NK-92 (cell line): ENCODE results near the gene SENP5.
"Not testable (repeated sequence)": the region's sequence is repeated elsewhere in the genome, so short reads cannot be mapped to it uniquely, and the experiment has no call there.

ENCODE experiments used
- DNase-seq: peaks from one replicate; lab custom pipeline; 2025; ENCODE audit not compliant: unreplicated experiment; lab: John Stamatoyannopoulos, UW

The SENP5 gene, protein sequence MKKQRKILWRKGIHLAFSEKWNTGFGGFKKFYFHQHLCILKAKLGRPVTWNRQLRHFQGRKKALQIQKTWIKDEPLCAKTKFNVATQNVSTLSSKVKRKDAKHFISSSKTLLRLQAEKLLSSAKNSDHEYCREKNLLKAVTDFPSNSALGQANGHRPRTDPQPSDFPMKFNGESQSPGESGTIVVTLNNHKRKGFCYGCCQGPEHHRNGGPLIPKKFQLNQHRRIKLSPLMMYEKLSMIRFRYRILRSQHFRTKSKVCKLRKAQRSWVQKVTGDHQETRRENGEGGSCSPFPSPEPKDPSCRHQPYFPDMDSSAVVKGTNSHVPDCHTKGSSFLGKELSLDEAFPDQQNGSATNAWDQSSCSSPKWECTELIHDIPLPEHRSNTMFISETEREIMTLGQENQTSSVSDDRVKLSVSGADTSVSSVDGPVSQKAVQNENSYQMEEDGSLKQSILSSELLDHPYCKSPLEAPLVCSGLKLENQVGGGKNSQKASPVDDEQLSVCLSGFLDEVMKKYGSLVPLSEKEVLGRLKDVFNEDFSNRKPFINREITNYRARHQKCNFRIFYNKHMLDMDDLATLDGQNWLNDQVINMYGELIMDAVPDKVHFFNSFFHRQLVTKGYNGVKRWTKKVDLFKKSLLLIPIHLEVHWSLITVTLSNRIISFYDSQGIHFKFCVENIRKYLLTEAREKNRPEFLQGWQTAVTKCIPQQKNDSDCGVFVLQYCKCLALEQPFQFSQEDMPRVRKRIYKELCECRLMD

DNA sequence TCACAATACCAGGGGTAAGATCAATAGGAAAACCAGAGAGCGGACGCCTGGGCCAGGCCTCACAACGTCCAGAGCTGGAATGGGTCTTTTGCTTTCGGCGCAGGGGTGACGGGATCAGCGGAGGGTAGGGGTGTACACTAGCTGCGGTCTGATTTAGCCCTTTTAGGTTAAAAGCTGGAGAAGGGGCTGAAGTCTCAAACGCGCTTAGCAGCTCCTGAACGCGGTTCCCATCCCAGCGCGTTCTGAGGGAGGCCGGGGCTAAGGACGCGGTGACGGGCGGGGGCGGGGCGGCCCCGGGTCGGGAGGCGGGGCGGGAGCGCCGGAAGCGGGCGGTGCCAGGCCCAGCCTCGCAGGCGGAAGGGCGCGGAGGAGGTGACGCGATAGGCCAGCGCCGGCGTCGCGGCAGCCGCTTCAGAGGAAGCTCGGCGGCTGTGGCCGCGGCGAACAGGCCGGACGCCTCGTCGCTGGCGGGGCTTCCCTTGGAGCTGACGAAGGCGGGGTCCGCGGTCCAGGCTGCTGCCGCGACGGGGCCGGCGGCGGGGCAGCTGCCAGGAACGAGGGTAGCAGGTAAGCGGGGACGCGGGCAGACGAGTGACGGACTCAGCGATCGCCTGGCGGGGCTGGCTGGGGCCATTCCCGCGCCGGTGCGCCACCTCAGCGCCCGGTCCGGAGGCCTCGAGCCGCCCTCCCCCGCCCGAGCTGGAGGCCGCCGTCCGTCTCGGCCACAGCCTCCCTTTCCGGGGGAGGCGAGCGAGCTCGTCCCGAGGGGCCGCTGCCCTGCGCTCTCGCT lies at the start of gene SENP5:
SENP5 (plus strand) TSS at position 414 of the 790 bp plus-strand sequence. CDS start 17,262 bp downstream, outside the sequence.
- peak; percentile 28 for DNase-seq

DNA sequence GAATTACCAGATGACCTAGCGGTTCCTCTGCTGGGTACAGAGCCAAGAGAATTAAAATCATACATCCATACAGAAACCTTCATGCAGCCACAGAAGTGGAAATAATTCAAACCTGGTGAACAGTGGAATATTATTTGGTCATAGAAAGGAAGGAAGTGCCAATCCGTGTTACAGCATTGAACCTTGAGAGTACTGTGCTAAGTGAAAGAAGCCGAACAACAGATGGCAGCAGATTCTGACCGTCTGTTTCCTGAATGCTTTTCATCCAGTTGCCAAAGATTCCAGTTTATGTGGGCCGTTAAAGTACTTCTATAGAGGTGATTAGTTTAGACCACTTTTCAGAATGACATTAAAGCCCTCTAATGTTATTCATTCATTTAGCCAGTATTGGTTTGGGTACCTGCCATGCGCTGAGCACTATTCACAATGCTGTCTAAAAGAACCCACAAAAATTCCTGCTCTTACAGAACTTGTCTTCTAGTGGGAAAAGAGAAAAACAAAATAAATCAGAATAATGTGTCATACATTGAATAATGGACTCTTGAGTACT lies 45.8 kb upstream of the SENP5 start:
- DNase-seq, result no peak

DNA sequence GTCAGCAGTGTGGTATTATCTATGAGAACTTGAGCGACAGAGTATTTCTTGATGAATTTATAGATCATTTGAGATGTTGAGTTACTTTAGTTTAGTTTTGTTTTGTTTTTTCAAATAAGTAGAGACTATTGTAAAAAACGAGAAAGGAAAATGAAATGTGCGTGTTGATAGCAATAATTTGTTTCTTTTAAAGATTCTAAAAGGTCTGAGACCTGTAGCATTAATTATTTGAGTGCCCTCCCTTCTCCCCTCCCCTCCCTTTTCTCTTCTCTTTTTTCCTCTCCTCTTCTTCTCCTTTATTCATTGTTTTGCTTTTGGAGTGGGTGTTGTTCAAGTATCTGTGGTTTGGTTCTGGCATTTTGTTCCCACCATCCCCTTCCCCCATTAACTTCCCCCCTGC lies 38.1 kb upstream of the SENP5 start:
- DNase-seq, result not testable (repeated sequence)

DNA sequence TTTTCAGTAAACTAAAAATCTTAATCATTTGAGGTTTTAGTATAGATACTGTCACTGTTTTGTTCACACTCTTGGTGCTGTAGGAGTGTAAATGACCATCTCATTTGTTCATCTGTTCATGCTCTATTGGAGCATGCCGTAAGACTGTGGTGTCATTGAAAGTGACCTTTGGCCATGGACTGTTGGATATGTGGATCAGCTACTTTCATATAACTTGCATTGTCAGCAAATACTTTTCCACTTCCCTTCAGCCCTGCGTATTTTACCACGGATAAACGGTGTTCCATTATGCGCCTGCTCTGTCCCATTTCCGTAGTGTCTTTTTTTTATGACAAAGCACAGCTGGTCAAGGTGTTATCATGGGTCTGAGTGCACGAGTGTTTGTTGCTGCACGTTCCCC lies 32.6 kb upstream of the SENP5 start:
- DNase-seq, result no peak

DNA sequence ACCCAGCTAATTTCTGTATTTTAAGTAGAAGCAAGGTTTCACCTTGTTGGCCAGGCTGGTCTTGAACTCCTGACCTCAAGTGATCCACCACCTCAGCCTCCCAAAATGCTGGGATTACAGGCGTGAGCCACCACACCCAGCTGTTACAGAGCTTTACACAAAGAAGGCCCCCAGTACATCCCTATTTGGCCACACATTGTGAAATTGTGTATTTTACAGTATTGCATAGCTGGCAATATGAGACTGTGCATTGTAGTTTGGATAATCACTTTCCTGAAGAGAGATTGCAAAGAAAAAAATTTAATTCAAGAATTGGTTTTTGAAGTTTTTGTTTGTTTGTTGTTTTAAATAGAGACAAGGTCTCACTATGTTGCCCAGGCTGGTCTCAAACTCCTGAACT lies 31.1 kb upstream of the SENP5 start:
- DNase-seq, result not testable (repeated sequence)

DNA sequence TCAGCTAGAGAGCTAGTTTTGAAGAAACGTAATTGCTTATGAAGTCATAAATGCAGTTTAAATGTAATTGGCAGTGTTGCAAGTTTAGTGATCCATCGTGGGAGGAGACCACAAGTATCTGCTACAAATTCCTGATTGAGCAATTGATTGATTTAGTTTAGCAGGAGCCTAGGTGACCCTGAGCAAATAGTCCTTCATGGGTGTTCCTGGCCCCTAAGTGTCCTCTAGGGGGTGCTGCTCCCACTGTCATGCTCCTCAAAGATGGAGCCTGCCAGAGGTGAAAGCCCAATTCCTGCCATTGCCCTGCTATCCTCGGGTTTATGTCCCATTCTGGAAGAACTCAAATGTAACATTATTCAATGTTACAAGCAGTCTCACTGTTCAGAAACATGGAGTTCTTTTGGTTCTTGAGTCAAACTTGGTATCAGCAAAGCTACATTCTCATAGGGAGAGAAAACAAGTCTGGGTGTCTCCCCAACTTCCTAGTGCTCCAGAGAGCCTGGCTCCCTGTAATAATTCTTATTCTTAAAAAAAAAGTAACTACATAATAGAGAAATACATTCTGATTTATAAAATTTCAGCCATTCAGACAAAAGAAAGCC lies 29.8 kb upstream of the SENP5 start:
- DNase-seq, result no peak

DNA sequence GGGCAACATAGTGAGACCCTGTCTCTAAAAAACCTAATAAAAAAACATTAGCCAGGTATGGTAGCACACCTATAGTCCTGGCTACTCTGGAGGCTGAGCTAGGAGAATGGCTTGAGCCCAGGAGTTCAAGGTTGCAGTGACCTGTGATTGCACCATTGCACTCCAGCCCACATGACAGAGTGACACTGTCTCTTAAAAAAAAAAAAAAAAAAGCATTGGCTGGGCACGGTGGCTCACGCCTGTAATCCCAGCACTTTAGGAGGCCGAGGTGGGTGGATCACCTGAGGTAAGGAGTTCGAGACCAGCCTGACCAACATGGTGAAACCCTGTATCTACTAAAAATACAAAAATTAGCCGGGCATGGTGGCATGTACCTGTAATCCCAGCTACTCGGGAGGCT lies 28.4 kb upstream of the SENP5 start:
- DNase-seq, result not testable (repeated sequence)

DNA sequence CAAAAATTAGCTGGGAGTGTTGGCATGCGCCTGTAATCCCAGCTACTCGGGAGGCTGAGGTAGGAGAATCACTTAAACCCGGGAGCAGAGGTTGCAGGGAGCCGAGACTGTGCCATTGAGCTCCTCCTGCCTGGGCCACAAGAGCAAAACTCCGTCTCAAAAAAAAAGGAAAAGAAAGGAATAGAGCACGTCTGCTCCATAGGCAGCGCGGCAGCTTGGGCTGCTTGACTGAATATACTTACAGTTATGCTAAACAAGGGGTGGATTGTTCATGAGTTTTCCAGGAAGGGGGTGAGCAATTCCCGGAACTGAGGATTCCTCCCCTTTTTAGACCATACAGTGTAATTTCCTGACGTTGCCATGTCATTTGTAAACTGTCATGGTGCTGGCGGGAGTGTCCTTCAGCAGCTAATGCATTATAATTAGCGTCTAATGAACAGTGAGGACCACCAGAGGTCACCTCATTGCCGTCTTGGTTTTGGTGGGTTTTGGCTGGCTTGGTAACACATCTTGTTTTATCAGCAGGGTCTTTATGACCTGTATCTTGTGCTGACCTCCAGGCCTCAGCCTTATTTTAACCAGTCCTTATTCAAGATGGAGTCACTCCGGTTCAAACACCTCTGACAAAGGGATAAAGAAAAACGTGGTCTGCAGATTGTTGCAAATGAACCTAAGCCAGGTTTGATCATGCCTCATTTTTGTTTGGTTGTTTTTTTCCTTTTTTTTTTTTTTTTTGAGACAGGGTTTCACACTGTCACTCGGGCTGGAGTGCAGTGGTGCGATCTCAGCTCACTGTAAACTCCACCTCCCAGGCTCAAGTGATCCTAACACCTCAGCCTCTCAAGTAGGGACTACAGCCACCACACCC lies 24.9 kb upstream of the SENP5 start:
- DNase-seq, result no peak

DNA sequence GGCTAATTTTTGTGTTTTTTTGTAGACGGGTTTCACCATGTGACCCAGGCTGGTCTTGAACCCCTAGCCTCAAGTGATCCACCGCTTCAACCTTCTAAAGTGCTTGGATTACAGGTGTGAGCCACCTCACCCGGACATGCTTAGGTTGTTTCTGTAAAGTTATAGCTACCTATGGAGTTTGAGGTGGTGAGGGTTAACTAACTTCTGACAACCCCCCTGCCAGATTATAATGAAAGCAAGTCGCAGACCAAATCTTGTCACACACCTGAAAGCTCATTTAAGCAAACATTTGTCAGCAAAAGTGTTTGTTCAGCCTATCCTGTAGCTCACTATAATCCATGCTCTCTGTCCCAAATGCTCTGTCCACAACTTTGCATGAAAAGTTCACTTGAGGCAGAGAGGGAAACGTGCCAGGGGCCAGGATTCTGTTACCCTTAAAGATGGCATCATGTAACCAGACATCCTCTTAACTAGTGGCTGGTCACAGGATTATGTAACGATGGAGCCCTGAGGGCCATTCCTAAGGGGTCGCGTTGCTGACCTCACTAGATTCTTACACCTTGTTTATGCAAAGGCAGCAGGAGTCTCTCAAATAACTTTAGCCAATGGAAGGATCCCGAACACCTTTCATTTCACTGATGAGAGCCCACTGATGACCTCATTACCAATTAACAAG lies 24.1 kb upstream of the SENP5 start:
- DNase-seq, result no peak

DNA sequence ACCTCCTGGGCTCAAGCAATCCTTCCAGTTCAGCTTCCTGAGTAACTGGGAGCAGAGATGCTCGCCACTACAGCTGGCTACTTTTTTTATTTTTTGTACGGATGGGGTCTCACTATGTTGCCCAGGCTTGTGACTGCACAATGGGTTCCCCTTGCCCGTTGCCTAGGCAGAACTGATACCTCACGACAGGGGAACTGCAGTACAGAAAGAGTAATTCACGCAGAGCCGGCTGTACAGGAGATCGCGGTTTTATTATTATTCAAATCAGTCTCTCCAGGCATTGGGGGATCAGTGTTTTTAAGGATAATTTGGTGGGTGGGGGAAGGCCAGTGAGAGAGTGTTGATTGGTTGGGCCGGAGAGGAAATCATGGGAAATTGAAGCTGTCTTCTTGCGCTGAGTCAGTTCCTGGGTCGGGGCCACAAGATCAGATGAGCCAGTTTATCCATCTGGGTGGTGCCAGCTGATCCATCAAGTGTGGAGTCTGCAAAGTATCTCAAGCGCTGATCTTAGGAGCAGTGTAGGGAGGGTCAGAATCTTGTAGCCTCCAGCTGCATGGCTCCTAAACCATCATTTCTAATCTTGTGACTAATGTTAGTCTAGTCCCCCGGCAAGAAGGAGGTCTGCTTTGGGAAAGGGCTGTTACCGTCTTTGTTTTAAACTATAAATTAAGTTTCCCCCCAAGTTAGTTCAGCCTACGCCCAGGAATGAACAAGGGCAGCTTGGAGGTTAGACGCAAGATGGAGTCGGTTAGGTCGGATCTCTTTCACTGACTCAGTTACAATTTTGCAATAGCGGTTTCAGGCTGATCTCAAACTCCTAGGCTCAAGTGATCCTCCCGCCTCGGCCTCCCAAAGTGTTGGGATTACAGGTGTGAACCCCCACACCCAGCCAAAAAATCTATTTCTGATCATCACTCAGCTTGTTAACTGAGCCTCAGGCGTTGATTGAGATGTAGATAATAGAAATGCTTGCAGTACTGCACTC lies 23.2 kb upstream of the SENP5 start:
- DNase-seq, result not testable (repeated sequence)

DNA sequence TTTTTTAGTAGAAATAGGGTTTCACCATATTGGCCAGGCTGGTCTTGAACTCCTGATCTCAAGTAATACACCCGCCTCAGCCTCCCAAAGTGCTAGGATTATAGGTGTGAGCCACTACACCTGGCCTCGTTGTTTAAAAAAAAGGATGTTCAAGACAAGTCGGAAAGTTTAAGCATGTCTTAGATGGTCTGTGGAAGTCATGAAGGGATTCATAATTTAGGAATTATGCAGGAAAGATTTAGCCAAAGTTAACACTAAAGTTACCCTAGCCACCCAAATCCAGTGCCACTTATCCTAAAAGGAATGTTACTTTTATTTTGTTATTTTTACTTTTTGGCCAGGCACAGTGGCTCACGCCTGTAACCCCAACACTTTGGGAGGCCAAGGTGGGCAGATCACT lies 19.3 kb upstream of the SENP5 start:
- not testable (repeated sequence) for DNase-seq

DNA sequence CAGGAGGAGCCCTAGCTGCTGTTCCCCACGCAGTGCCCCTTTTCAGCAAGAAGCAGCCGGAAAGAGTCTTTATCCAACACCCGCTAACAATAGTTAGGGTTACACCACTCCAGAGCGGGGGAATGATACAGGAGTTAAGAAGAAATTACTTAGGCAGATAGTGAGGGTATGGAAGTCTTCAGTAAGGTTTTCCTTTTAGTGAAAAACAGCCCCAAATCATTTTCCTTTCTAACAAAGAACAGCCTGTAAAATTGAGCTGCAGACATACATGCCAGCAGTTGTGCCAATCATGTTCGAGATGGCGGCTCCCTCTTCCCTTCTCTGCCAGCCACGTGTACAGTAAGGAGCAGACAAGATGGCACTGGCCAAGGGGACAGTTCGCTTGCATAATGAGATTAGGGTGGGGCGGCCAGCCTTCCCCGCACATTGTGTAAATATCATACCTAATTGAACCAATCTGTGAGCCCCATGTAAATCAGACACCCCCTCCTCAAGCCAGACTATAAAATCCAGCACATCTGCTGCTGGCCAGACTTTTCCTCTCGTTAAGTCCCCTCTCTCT lies 18.5 kb upstream of the SENP5 start:
- no peak for DNase-seq

DNA sequence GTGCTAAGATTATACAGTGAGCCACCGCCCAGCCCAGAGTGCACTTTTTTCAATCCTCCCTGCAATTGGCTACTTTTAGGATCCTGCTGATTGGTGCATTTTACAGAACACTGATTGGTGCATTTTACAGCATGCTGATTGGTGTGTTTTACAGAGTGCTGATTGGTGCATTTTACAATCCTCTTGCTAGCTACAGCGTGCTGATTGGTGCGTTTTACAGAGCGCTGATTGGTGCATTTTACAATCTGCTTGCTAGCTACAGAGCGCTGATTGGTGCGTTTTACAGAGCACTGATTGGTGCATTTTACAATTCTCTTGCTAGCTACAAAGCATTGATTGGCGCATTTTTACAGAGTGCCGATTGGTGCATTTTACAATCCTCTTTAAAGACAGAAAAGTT lies 4.7 kb upstream of the SENP5 start:
- DNase-seq, result not testable (repeated sequence)

DNA sequence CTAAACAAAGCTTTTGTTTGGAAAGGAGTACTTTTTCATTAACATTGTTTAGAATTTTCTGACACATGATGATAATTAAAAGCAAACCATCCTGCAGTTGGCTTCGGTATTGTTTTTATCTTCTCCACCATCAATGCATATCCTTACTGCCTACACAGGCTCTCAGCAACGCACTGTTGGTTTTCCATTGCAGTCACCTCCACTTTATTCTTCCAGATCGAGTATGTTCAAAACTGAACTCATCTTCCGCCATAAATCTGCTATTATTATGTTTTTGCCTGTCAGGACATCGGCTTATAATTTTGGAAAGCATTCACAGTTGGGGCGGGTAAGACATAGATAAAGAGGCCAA lies 589 bp upstream of the SENP5 start:
- no peak for DNase-seq

DNA sequence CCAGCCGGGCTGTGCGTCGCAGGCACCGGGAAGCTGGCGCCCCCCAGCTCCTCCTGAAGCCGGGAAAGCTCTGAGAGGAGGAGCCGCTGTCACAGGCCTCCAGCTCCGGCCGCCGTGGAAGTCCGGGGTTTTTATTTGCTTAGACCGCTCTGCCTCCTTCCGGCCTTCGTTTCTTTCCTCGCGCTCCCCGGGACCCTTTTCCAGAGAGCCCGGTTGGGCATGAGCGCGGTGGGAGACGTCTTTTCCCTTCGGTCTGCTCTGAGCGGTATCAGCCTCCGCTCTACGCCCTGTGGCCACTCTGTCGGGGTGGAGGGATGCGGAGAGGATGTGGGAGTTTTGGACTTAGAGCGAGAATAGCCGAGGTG lies 559 bp downstream of the SENP5 start:
- DNase-seq, result no peak

DNA sequence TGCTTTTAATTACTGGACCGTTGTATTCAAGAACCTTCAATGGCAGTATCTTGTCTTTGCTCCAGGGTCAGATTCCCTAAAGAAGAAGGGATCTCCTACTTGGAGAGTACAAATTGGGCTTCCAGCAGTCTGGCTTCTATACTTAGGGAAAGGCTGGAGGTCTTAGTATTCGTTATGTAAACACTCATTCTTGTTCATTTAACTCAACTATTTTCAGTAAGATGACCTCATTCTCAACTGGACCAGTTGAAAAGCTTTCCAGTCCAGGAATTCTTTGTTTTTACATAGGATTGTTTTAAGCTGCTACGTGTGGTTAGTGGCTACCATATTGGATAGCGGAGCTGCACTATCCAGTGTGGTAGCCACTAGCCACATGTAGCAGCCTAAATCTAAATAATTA lies 4.6 kb downstream of the SENP5 start:
- no peak for DNase-seq

DNA sequence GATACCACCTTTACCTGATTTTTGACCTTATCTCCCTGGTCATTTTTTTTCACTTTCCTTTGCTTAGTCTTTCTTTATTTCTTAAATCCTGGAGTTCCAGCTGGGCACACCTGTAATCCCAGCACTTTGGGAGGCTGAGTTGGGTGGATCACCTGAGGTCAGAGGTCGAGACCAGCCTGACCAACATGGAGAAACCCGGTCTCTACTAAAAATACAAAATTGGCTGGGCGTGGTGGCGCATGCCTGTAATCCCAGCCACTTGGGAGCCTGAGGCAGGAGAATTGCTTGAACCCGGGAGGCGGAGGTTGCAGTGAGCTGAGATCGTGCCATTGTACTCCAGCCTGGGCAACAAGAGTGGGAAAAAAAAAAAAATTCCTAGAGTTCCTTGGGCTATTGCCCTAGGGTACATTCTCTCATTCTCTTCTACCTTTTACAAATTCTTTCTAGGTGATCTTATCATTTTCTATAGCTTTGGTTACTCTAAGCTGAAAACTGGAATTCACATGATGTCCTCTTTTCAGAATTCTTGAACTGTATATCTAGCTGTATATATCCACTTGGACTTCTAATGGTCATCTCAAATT lies 6.9 kb downstream of the SENP5 start:
- DNase-seq, result not testable (repeated sequence)

DNA sequence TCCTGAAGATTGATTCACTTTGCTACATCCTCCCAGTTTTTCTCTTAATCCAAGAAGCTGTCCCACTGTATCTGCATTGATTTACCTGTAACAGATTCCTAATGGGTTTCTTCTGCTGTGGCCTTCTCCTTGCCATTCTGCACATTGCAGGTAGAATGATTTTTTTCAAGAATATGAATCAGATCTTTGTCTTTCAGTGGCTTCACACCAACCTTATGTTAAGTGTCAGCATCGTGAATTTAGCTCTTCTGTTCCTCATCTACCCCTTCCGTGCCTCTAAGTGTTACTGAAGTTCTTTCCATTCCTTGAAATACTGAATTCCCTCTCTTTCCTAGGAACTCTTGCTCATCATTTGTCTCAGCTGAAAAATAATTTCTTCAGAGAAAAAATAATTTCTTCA lies 7.5 kb downstream of the SENP5 start:
- DNase-seq, result no peak
